Tibial nerve (tissue), 4 donors: ENCODE measurements around the gene ZBTB3. TPM values are rescaled to one million over a fixed set of nuclear protein-coding genes. Genes with fewer than 3 reads are reported as not detected.

Source experiments
- DNase-seq, 2 donors: peaks; one replicate each; pipeline ENCODE4 v3.0.0-alpha.2; 2019; ENCODE audit warnings: low spot score in 2 of 2
- H3K27ac ChIP-seq, 4 donors: fragments of 200-600 bp; sonication (generic) in 3 of 4; one replicate each; pipeline ENCODE4 v1.5.1; 2017 to 2019; ENCODE audit warnings: mild to moderate bottlenecking in 1 of 4
- H3K27me3 ChIP-seq, 2 donors: fragments of 200-600 bp; sonication (generic) in 1 of 2; one replicate each; pipeline versions ENCODE4 v1.5.1 to v1.6.0; 2017 to 2019
- H3K36me3 ChIP-seq, 3 donors: fragments of 200-600 bp; sonication (generic); one replicate each; pipeline ENCODE4 v1.5.1; 2018 to 2019
- H3K4me1 ChIP-seq, 4 donors: fragments of 200-600 bp; sonication (generic) in 3 of 4; one replicate each; pipeline ENCODE4 v1.5.1; 2017 to 2019
- H3K4me3 ChIP-seq, 4 donors: fragments of 200-600 bp; sonication (generic) in 3 of 4; one replicate each; pipeline ENCODE4 v1.5.1; 2017 to 2019; ENCODE audit warnings: mild to moderate bottlenecking in 1 of 4, moderate library complexity in 1 of 4
- H3K9me3 ChIP-seq, 4 donors: fragments of 200-600 bp; sonication (generic) in 3 of 4; one replicate each; pipeline ENCODE4 v1.5.1; 2017 to 2019
- CTCF ChIP-seq, 5 experiments: fragments of 200-600 bp in 3 of 5; fragments of 450-650 bp in 2 of 5; sonication (generic) in 3 of 5; IDR thresholded peaks; one replicate each; pipeline ENCODE4 v1.5.1; 2016 to 2019; ENCODE audit warnings: antibody characterized with exemption in 5 of 5, mild to moderate bottlenecking in 3 of 5, moderate library complexity in 2 of 5
- EP300 ChIP-seq, 2 donors: sonication (generic); formaldehyde crosslinking; IDR thresholded peaks; one replicate each; pipeline ENCODE4 v1.6.1; 2017; ENCODE audit warnings: antibody characterized with exemption in 2 of 2, mild to moderate bottlenecking in 1 of 2
- POLR2A ChIP-seq, 2 donors: fragments of 450-650 bp; IDR thresholded peaks; one replicate each; pipeline ENCODE4 v1.6.1; 2017; ENCODE audit warnings: antibody characterized with exemption in 2 of 2, mild to moderate bottlenecking in 2 of 2, moderate library complexity in 2 of 2
- WGBS, 2 donors: methylation state at CpG; one replicate each; pipeline ENCODE4 v1.1.5; 2018; 5-methylcytosine and 5-hydroxymethylcytosine counted together
- total RNA-seq, 4 donors: library from RNA; depleted of rRNA; stranded (reverse); fragments of >200 nt; gene quantifications; one replicate each; pipeline ENCODE4 v1.1.0, GENCODE V29; 2016

Gene ZBTB3
- 1 to 10 TPM; 8.1 to 9.8 (median 8.9) TPM for total RNA-seq

GRCh38 chr11:62753736-62754603 lies at the start of gene ZBTB3:
Gene ZBTB3, minus strand, starts transcription at chr11:62754160. Its CDS starts 496 bp downstream, at chr11:62753664.
- 1% methylated on average over 47 of the region's 47 CpGs for WGBS, 2 donors
- Histone ChIP-seq H3K4me3 (peak within 1 kb of the TSS; percentile 52 to 94 (median 58)), H3K36me3 (peaks cover 0 to 27% (median 0%) of the 10 kb centered on the region in 3 donors), H3K9me3 (no peaks in the 10 kb centered on the region), H3K27me3 (no peaks in the 10 kb centered on the region), H3K27ac (peak within 1 kb of the TSS; percentile 93 to 96 (median 94)), H3K4me1 (peaks cover 0 to 40% (median 9%) of the 10 kb centered on the region in 4 donors)
- DNase-seq: peak; percentile 95 to 96
- TF ChIP-seq CTCF (IDR thresholded peaks at IDR 0.05): peak in 2 of 5 experiments; percentile 49 to 54
- peak; percentile 69 to 79 for TF ChIP-seq POLR2A (IDR thresholded peaks at IDR 0.05)
- peak; percentile 68 to 97 for TF ChIP-seq EP300 (IDR thresholded peaks at IDR 0.05)

- Histone ChIP-seq H3K9me3 (no peaks in the 10 kb centered on the region), H3K4me1 (peaks cover 0 to 29% (median 14%) of the 10 kb centered on the region in 4 donors), H3K27me3 (no peaks in the 10 kb centered on the region), H3K4me3 (no peak overlapping the region), H3K27ac (no peak overlapping the region), H3K36me3 (peaks cover 10 to 75% (median 31%) of the 10 kb centered on the region in 3 donors)
- TF ChIP-seq EP300 (IDR thresholded peaks at IDR 0.05) (no peak), POLR2A (IDR thresholded peaks at IDR 0.05) (no peak)
- 86 to 89% methylated on average over 4 of the region's 4 CpGs for WGBS, 2 donors
- no peak for DNase-seq
Measured at GRCh38 chr11:62801071-62801470, 47.1 kb upstream of the ZBTB3 start.

DNA sequence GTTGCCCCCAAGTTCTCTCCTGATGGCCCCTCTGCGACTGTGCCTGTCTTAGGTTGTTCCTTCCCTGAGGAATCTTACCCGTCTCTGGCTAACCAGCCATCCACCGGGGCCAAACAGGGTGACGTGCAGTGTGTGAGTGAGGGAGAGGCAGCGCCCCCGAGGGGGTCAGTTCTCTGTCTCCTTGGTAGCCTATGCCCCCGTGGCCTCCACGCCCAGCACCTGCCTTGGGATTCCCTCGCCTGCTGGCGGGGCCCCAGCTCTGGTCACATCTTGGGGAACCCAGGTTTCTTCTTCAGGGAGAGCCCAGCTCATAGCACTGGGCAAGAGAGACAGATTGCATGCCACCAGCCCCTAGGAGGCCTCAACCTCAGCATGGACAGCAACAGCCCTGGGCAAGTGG lies 45.5 kb upstream of the ZBTB3 start:
- H3K36me3 ChIP-seq: peaks cover 14 to 91% (median 45%) of the 10 kb centered on the region in 3 donors
- 92 to 93% methylated on average over 7 to 10 of the region's 10 CpGs for WGBS, 2 donors
- no peak for DNase-seq
- H3K27ac ChIP-seq: no peak overlapping the region
- TF ChIP-seq EP300 (IDR thresholded peaks at IDR 0.05) (no peak), POLR2A (IDR thresholded peaks at IDR 0.05) (no peak), CTCF (IDR thresholded peaks at IDR 0.05) (no peak)
- no peaks in the 10 kb centered on the region for H3K27me3 ChIP-seq
- H3K9me3 ChIP-seq: no peaks in the 10 kb centered on the region
- H3K4me3 ChIP-seq: no peak overlapping the region
- H3K4me1 ChIP-seq: peaks cover 0 to 23% (median 12%) of the 10 kb centered on the region in 4 donors

GRCh38 chr11:62796281-62796680 lies 42.3 kb upstream of the ZBTB3 start:
- 75 to 78% methylated on average over 7 of the region's 7 CpGs for WGBS, 2 donors
- no peaks in the 10 kb centered on the region for H3K9me3 ChIP-seq
- no peak overlapping the region for H3K4me3 ChIP-seq
- peaks cover 0 to 11% (median 8%) of the 10 kb centered on the region in 4 donors for H3K4me1 ChIP-seq
- no peak for DNase-seq
- H3K27ac ChIP-seq: no peak overlapping the region
- TF ChIP-seq EP300 (IDR thresholded peaks at IDR 0.05) (no peak), CTCF (IDR thresholded peaks at IDR 0.05) (no peak), POLR2A (IDR thresholded peaks at IDR 0.05) (no peak)
- no peaks in the 10 kb centered on the region for H3K27me3 ChIP-seq
- peaks cover 7 to 93% (median 50%) of the 10 kb centered on the region in 3 donors for H3K36me3 ChIP-seq

GRCh38 chr11:62794201-62794775 lies 40.3 kb upstream of the ZBTB3 start:
- H3K27ac ChIP-seq: no peak overlapping the region
- H3K27me3 ChIP-seq: no peaks in the 10 kb centered on the region
- WGBS, 2 donors: 80 to 82% methylated on average over 8 of the region's 8 CpGs
- DNase-seq: no peak
- no peak overlapping the region for H3K4me3 ChIP-seq
- no peak for TF ChIP-seq EP300 (IDR thresholded peaks at IDR 0.05)
- TF ChIP-seq POLR2A (IDR thresholded peaks at IDR 0.05): no peak
- TF ChIP-seq CTCF (IDR thresholded peaks at IDR 0.05): no peak
- H3K9me3 ChIP-seq: no peaks in the 10 kb centered on the region
- peaks cover 7 to 90% (median 44%) of the 10 kb centered on the region in 3 donors for H3K36me3 ChIP-seq
- H3K4me1 ChIP-seq: peaks cover 0 to 31% (median 20%) of the 10 kb centered on the region in 4 donors
